ENCODE results near the gene GNE. TPM values are rescaled to one million over a fixed set of nuclear protein-coding genes. Genes with fewer than 3 reads are reported as not detected.

GNE gene
- total RNA-seq, 1 donor from 2014 or later: 11.3 TPM

- no peak for DNase-seq (ENCODE audit: low read depth in 2 of 2)
These were observed 89.1 kb downstream of the GNE start, which contains the start of gene CCIN for GRCh38 chr9:36169166-36169565. Gene CCIN (plus strand): TSS chr9:36169388. CDS start chr9:36169503, 115 bp downstream.

GRCh38 chr9:36166168-36166927 is 91.9 kb downstream of the GNE start:
- peak in 1 of 2 donors; percentile 74 for DNase-seq (ENCODE audit: low read depth in 2 of 2)

DNA sequence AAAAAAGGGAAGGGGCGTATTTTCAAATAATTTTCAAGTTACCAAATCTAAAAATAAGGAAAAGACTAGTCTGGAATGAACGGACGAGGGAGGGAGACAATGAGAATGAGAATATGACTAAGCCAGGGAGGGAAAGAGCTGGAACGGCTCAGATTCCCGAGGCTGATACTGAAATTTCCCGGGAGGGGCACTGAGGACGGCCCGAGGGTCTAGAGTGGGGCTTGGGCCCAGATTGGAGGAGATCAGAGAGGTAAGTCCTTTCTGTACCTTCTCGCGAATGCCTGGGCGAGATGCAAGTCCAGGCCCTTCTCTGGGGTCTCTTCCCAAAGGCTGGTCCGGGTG is 92.5 kb downstream of the GNE start:
- peak in 1 of 2 donors; percentile 35 for DNase-seq (ENCODE audit: low read depth in 2 of 2)

DNA sequence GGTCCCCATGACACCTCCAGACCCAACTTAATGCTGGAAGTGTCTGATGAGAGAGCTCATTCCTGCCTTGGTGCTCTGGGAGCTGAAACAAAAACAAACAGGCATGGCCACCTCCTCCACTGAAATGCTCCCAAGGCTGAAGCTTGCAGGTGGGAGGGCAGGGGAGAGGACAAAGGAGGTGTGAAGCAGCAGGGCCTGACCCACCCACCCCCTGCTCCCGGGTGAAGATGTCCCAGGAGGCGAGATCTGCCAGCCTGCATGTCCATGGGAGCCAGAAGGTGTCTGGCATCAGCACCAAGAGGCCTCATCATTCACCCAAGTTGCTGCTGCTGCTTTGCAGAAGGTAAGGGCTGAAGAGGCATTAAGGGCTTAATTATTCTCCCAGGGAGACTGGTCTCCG is 93.3 kb downstream of the GNE start:
- DNase-seq (ENCODE audit: low read depth in 2 of 2): no peak

Other genes with a start within 250 kb of the GNE start
- 21.7 and 32.9 TPM in 2 replicates for gene RECK, start 221.5 kb downstream of the GNE start, total RNA-seq
- gene GLIPR2, start 121.7 kb downstream of the GNE start, total RNA-seq: 57.9 and 108 TPM in 2 replicates
- 0.13 and 0.38 TPM in 2 replicates for gene CCIN, start 89.1 kb downstream of the GNE start, total RNA-seq
- gene CLTA, start 67.5 kb downstream of the GNE start, total RNA-seq: 203 and 266 TPM in 2 replicates
- gene RNF38, start 141.8 kb upstream of the GNE start, total RNA-seq: 20.2 and 28.2 TPM in 2 replicates

Measured in dermis microvascular lymphatic vessel endothelial cell (primary cell).